Mucosa of descending colon (tissue), 3 donors: ENCODE results near the gene HOMER1. TPM values are rescaled to one million over a fixed set of nuclear protein-coding genes. Genes with fewer than 3 reads are reported as not detected.

Experiments
- ATAC-seq: fragments of 200-7000 bp; cut with Tn5 transposase; one replicate; pipeline ENCODE4 v1.9.1; 2020; ENCODE audit warnings: mild to moderate bottlenecking, moderate library complexity
- DNase-seq, 3 donors: peaks; one replicate each; pipeline ENCODE4 v3.0.0-alpha.2; 2020
- H3K36me3 ChIP-seq: fragments of 200-600 bp; one replicate; pipeline ENCODE4 v1.8.0; 2021; ENCODE audit warnings: low read depth, mild to moderate bottlenecking
- H3K4me1 ChIP-seq: fragments of 200-600 bp; one replicate; pipeline ENCODE4 v1.8.0; 2021; ENCODE audit warnings: low read depth, mild to moderate bottlenecking
- H3K4me3 ChIP-seq: fragments of 200-600 bp; one replicate; pipeline ENCODE4 v1.8.0; 2021; ENCODE audit warnings: mild to moderate bottlenecking
- H3K9me3 ChIP-seq: fragments of 200-600 bp; one replicate; pipeline ENCODE4 v1.8.0; 2021; ENCODE audit warnings: mild to moderate bottlenecking
- CTCF ChIP-seq: fragments of 200-600 bp; IDR thresholded peaks from one replicate; pipeline ENCODE4 v1.8.0; 2022; ENCODE audit warnings: antibody characterized with exemption, mild to moderate bottlenecking
- intact Hi-C, 2 donors: fragments of 100-400 bp; cut with DNase I in 1 of 2; cut with micrococcal nuclease in 1 of 2; formaldehyde crosslinking; loops; one replicate each; pipeline versions ENCODE4 v1.11.0 to v1.11.1; 2022; cut with DNase I, micrococcal nuclease
- total RNA-seq, 3 donors: library from RNA; stranded (reverse); fragmentation: NEBNext Ultra II Directional in 2 of 3; extraction: Animal tissue kit (Norgen Biotek cat#: 25700) in 2 of 3; gene quantifications; one replicate each; pipeline versions ENCODE4 v1.2.1 to v1.2.4, GENCODE V29; 2021 to 2023
- donor health status: DM: no; HTN: no; CAD: no; lungs with moderate emphysema.
- donor health status: DM: no; HTN: no; CAD: no.
- donor health status: DM: no; HTN: yes; CAD: no.

Gene HOMER1
- total RNA-seq, 3 donors from 2014 or later, result 1.1 to 7.4 (median 2.2) TPM

GRCh38 chr5:79490323-79490936 lies 23.5 kb downstream of the HOMER1 start:
- no peak for TF ChIP-seq CTCF
- DNase-seq, result no peak
- ATAC-seq, result no peak
- Histone ChIP-seq H3K4me1 (no peaks in the 10 kb centered on the region), H3K36me3 (no peaks in the 10 kb centered on the region), H3K9me3 (no peaks in the 10 kb centered on the region), H3K4me3 (no peak overlapping the region)
- intact Hi-C loops, result no loop called here

DNA sequence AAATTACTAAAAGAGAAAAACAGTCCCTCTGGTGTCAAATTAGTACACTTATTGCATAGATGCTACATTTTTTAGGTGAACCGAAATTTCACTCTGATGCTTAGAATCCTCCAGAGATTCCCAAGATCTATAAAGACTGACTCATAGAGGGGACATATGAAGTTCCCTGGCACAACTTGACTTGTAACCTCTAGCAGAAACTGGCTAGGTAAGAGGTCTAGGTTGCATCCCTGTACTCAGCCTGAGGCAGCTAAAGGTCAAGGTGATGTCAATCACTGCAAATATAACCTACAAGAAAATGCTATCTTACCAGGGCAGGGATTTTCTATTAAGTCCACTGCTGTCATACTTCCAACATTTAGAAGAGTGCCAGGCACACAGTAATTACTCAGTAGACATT lies 24.2 kb downstream of the HOMER1 start:
- H3K4me3 ChIP-seq, result no peak overlapping the region
- no peaks in the 10 kb centered on the region for H3K36me3 ChIP-seq
- no peak for TF ChIP-seq CTCF
- DNase-seq, result no peak
- H3K9me3 ChIP-seq, result no peaks in the 10 kb centered on the region
- no peaks in the 10 kb centered on the region for H3K4me1 ChIP-seq
- intact Hi-C loops, result no loop called here
- ATAC-seq, result no peak

DNA sequence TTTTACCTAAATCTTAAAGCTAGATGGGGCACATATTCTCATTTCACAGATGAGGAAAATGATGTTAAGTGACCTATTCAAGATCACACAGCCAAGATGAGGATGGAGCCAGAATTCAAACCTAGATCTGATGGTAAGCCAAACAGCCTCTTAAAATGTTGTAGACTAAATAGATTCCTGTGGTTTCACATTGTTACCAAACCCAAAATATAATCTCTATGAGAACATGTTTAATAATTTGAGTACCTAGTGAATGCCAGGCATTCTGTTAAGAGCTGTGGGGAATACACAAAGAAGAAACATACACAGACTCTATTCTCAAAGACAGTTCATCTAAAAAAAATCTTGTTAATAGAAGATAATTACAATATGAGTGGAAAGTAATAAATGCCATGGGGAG lies 25.2 kb downstream of the HOMER1 start:
- DNase-seq (no peak), ATAC-seq (no peak)
- Histone ChIP-seq H3K36me3 (no peaks in the 10 kb centered on the region), H3K4me3 (no peak overlapping the region), H3K4me1 (no peaks in the 10 kb centered on the region), H3K9me3 (no peaks in the 10 kb centered on the region)
- no peak for TF ChIP-seq CTCF
- intact Hi-C loops, result no loop called here

DNA sequence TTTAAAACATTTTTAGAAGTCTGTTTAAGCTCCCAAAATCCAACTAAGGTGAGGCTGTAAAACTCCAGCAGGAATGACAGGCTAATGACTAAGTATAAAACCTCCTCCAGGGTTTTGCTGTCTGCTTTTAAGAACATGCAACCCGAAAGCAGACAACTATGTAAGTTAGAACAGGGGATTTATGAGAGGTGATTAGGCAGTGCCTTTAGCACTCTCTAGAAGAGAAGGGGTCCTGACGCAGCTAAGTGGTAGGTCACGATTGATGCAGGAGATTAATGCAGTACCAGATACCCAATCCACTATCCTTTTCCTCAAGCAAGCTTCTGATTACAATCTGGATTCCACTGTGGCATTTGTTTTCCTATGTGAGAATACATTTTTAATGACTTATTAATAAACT lies 25.9 kb downstream of the HOMER1 start:
- Histone ChIP-seq H3K4me3 (no peak overlapping the region), H3K36me3 (no peaks in the 10 kb centered on the region), H3K9me3 (no peaks in the 10 kb centered on the region), H3K4me1 (no peaks in the 10 kb centered on the region)
- intact Hi-C loops, result no loop called here
- TF ChIP-seq CTCF, result no peak
- DNase-seq (no peak), ATAC-seq (no peak)

- no peak for DNase-seq
- intact Hi-C loops, result no loop called here
- Histone ChIP-seq H3K4me1 (no peaks in the 10 kb centered on the region), H3K4me3 (no peak overlapping the region), H3K9me3 (no peaks in the 10 kb centered on the region), H3K36me3 (no peaks in the 10 kb centered on the region)
- no peak for TF ChIP-seq CTCF
- ATAC-seq, result no peak
Measured at GRCh38 chr5:79487251-79487650, 26.7 kb downstream of the HOMER1 start.

DNA sequence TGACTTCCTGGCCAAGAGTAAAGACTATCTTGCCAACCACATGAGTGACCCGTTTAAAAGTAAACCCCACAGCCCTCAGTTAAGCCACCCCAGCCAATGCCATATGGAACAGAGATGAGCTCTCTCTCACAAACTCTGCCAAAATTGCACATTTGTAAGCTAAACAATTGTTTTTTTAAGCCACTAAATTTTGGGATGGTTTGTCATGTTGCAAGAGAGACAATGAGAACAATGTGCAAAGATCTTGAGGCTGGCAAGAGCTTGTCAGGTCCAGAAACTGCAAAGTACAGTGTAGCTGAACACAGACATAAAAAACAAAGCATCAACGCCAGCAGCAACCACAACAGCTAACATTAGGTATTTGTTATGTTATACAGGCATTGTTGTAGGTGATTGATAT lies 27.8 kb downstream of the HOMER1 start:
- ATAC-seq, result no peak
- intact Hi-C loops, result no loop called here
- Histone ChIP-seq H3K36me3 (no peaks in the 10 kb centered on the region), H3K4me3 (no peak overlapping the region), H3K9me3 (no peaks in the 10 kb centered on the region), H3K4me1 (no peaks in the 10 kb centered on the region)
- no peak for DNase-seq
- no peak for TF ChIP-seq CTCF
